ENCODE results near the gene DNAJC30.

The DNAJC30 gene

GRCh38 chr7:73700069-73700423 is 16.8 kb upstream of the DNAJC30 start:
- in situ Hi-C loops (cut with HindIII; ENCODE audit: low sequenced_read_pairs): no loop called here
- no peak for DNase-seq (ENCODE audit: low read depth, low spot score)
- TF ChIP-seq CTCF (IDR thresholded peaks at IDR 0.05; ENCODE audit: low read depth, low read length): no peak
- no peak overlapping the region for H3K4me3 ChIP-seq (ENCODE audit: low read depth, low read length)

GRCh38 chr7:73699370-73700068 is 16.3 kb upstream of the DNAJC30 start:
- TF ChIP-seq CTCF (IDR thresholded peaks at IDR 0.05; ENCODE audit: low read depth, low read length): no peak
- H3K4me3 ChIP-seq (ENCODE audit: low read depth, low read length): no peak overlapping the region
- in situ Hi-C loops (cut with HindIII; ENCODE audit: low sequenced_read_pairs): no loop called here
- no peak for DNase-seq (ENCODE audit: low read depth, low spot score)

- in situ Hi-C loops (cut with HindIII; ENCODE audit: low sequenced_read_pairs): no loop called here
- no peak for DNase-seq (ENCODE audit: low read depth, low spot score)
- H3K4me3 ChIP-seq (ENCODE audit: low read depth, low read length): no peak overlapping the region
- no peak for TF ChIP-seq CTCF (IDR thresholded peaks at IDR 0.05; ENCODE audit: low read depth, low read length)
These were observed 15.2 kb upstream of the DNAJC30 start for GRCh38 chr7:73698410-73698809.

- H3K4me3 ChIP-seq (ENCODE audit: low read depth, low read length): no peak overlapping the region
- no peak for TF ChIP-seq CTCF (IDR thresholded peaks at IDR 0.05; ENCODE audit: low read depth, low read length)
- DNase-seq (ENCODE audit: low read depth, low spot score): no peak
- in situ Hi-C loops (cut with HindIII; ENCODE audit: low sequenced_read_pairs): no loop called here
These were observed 13.1 kb upstream of the DNAJC30 start for GRCh38 chr7:73696372-73696771.

- TF ChIP-seq CTCF (IDR thresholded peaks at IDR 0.05; ENCODE audit: low read depth, low read length): no peak
- in situ Hi-C loops (cut with HindIII; ENCODE audit: low sequenced_read_pairs): no loop called here
These were observed 7.4 kb upstream of the DNAJC30 start for GRCh38 chr7:73690646-73691045.

GRCh38 chr7:73688288-73688687 is 5.0 kb upstream of the DNAJC30 start:
- no peak overlapping the region for H3K4me3 ChIP-seq (ENCODE audit: low read depth, low read length)
- in situ Hi-C loops (cut with HindIII; ENCODE audit: low sequenced_read_pairs): no loop called here
- TF ChIP-seq CTCF (IDR thresholded peaks at IDR 0.05; ENCODE audit: low read depth, low read length): no peak

More at GRCh38 chr7:73690646-73691045, 7.4 kb upstream of the DNAJC30 start:
- H3K4me3 ChIP-seq (ENCODE audit: low read depth, low read length): no peak overlapping the region
- no peak for DNase-seq (ENCODE audit: low read depth, low spot score)

More at GRCh38 chr7:73688288-73688687, 5.0 kb upstream of the DNAJC30 start:
- no peak for DNase-seq (ENCODE audit: low read depth, low spot score)
